ENCODE data around the gene VEZT. TPM values are rescaled to one million over a fixed set of nuclear protein-coding genes. Genes with fewer than 3 reads are reported as not detected.
A peak's percentile ranks its signal among the peaks of the same experiment; 100 is the strongest.
"Not testable (repeated sequence)": the region's sequence is repeated elsewhere in the genome, so short reads cannot be mapped to it uniquely, and the experiment has no call there.

The VEZT gene
- polyA plus RNA-seq, 3 donors: 74.2 to 86.9 (median 82.8) TPM

DNA sequence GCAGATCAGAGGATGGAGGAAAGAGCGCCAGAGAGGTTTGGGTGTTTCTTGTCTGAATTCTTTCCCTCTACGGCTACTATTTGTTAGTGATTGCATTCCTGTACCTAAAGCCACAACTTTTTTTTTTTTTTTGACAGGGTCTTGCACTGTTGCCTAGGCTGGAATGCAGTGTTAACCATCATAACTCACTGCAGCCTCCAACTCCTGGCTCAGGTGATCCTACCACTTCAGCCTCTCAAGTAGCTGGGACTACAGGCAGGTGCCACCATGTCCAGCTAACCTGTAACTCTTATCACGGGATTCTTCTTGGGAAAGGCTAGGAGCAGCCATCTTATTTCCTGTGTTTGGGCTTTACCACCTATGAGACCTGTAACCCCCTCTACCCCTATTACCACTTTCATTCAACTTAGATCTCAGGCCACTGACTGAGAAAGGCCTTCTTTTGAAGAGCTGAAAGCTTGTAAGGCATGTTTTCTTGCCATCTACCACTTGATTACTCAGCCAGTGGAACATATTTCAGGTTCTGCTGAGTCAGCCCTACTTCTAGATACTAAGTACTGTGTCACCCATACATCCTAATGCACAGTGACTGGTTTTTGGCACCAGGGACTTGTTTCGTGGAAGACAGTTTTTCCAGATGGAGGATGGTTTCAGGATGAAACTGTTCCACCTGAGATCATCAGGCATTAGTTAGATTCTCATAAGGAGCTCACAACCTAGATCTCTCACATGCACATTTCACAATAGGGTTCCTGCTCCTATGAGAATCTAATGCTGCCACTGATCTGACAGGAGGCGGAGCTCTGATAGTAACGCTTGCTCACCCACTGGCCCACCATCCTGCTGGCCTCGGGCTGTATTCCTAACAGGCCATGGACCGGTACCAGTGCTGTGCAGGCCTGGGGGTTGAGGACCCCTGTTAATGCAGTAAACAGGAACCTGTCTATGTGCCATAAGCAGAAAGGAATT lies 6.9 kb downstream of the VEZT start:
- DNase-seq (ENCODE audit: low read depth in 3 of 3, low spot score in 2 of 3): no peak

- no peak for DNase-seq (ENCODE audit: low read depth in 3 of 3, low spot score in 2 of 3)
These were observed 8.1 kb downstream of the VEZT start for GRCh38 chr12:95225645-95226212.

- DNase-seq (ENCODE audit: low read depth in 3 of 3, low spot score in 2 of 3): no peak
These were observed 10.3 kb downstream of the VEZT start for GRCh38 chr12:95227818-95228356.

DNA sequence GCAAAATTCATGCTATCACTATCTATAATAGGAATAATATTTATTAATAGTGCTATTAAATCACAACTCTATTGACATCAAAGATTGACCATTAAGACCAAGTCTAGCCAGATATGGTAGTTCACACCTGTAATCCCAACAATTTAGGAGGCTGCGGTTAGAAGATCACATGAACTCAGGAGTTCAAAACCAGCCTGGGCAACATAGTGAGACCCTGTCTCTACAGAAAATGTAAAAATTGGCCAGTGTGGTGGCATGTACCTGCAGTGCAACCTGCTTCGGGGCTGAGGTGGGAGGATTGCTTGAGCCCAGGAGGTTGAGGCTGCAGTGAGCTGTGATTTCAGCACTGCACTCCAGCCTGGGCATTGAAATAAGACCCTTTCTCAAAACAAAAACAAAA lies 11.0 kb downstream of the VEZT start:
- DNase-seq (ENCODE audit: low read depth in 3 of 3, low spot score in 2 of 3): no peak

- DNase-seq (ENCODE audit: low read depth in 3 of 3, low spot score in 2 of 3): no peak
These were observed 12.0 kb downstream of the VEZT start for GRCh38 chr12:95229636-95230035.

GRCh38 chr12:95230313-95230712 lies 12.7 kb downstream of the VEZT start:
- DNase-seq (ENCODE audit: low read depth in 3 of 3, low spot score in 2 of 3): no peak

- DNase-seq (ENCODE audit: low read depth in 3 of 3, low spot score in 2 of 3): no peak
These were observed 13.6 kb downstream of the VEZT start for GRCh38 chr12:95231190-95231589.

DNA sequence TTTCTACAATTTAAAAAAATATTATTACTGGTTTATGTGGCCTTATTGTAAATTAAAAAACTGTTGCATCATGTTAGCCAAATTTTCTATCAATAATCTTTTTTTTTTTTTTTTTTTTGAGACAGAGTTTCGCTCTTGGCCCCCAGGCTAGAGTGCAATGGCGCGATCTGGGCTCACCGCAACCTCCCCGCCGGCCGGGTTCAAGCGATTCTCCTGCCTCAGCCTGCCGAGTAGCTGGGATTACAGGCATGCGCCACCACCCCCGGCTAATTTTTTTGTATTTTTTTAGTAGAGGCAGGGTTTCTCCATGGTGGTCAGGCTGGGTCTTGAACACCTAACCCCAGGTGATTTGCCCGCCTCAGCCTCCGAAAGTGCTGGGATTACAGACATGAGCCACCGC lies 16.6 kb downstream of the VEZT start:
- not testable (repeated sequence) for DNase-seq (ENCODE audit: low read depth in 3 of 3, low spot score in 2 of 3)

- not testable (repeated sequence) for DNase-seq (ENCODE audit: low read depth in 3 of 3, low spot score in 2 of 3)
These were observed 18.0 kb downstream of the VEZT start for GRCh38 chr12:95235621-95236020.

GRCh38 chr12:95237315-95237714 lies 19.7 kb downstream of the VEZT start:
- DNase-seq (ENCODE audit: low read depth in 3 of 3, low spot score in 2 of 3): no peak

DNA sequence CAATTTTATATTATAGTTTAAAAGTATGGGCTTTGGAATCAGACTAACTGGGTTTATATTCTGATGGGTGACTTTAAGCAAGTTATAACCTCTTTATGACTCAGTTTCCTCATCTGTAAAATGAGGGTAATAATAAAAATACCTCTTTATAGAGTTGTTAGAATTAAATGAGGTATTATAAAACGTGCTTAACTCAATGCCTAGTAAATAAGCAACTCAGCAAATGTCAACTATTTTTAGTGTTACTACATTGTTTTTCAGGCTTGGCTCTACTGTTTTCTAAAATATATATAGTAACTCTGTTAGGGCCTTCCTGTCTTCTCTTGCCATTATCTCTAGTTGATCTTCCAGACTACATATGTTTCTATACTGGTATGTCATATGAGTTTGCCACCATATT lies 20.5 kb downstream of the VEZT start:
- no peak for DNase-seq (ENCODE audit: low read depth in 3 of 3, low spot score in 2 of 3)

GRCh38 chr12:95239216-95239615 lies 21.6 kb downstream of the VEZT start:
- no peak for DNase-seq (ENCODE audit: low read depth in 3 of 3, low spot score in 2 of 3)

- not testable (repeated sequence) for DNase-seq (ENCODE audit: low read depth in 3 of 3, low spot score in 2 of 3)
These were observed 22.2 kb downstream of the VEZT start for GRCh38 chr12:95239835-95240234.

GRCh38 chr12:95240556-95240955 lies 22.9 kb downstream of the VEZT start:
- DNase-seq (ENCODE audit: low read depth in 3 of 3, low spot score in 2 of 3): no peak

DNA sequence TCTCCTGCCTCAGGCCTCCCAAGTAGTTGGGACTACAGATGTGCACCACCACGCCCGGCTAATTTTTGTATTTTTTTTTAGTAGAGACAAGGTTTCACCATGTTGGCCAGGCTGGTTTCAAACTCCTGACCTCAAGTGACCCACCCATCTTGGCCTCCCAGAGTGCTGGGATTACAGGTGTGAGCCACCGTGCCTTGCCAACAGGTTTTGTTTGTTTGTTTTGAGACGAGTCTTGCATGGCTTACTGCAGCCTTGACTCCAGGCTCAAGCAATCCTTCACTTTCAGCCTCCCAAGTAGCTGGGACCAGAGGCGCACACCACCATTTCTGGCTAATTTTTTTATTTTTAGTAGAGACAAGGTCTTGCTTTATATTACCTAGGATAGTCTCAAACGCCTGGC lies 23.5 kb downstream of the VEZT start:
- DNase-seq (ENCODE audit: low read depth in 3 of 3, low spot score in 2 of 3): not testable (repeated sequence)

DNA sequence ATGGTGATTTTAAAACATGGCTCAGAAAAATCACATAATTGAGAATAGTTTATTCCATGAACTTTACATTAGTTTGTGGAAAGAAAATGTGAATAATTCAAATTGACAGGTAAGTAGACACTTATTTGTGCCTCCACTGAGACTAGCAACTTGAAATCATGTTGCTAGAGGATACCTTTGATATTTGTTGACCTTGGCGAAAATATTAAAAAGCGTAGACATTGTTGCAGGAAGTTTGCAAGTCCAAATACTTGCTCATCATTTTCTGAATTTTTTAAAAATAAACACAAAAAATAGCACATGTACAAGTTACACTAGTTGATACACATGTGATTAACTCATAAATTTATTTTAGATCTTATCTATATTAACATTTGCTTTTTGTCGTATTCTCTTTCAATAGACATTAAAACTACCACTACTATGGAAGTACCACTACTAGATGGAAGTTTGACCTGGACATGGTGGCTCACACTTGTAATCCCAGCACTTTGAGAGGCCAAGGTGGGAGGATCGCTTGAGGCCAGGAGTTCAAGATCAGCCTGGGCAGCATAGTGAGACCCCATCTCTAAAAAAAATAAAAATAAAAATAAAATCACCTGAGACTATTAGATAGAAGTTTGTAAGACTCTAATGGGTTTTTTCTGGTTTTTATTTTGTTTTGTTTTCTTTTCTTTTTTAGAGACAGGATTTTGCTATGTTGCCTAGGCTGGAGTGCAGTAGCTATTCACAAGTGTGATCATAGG lies 24.3 kb downstream of the VEZT start:
- no peak for DNase-seq (ENCODE audit: low read depth in 3 of 3, low spot score in 2 of 3)

DNA sequence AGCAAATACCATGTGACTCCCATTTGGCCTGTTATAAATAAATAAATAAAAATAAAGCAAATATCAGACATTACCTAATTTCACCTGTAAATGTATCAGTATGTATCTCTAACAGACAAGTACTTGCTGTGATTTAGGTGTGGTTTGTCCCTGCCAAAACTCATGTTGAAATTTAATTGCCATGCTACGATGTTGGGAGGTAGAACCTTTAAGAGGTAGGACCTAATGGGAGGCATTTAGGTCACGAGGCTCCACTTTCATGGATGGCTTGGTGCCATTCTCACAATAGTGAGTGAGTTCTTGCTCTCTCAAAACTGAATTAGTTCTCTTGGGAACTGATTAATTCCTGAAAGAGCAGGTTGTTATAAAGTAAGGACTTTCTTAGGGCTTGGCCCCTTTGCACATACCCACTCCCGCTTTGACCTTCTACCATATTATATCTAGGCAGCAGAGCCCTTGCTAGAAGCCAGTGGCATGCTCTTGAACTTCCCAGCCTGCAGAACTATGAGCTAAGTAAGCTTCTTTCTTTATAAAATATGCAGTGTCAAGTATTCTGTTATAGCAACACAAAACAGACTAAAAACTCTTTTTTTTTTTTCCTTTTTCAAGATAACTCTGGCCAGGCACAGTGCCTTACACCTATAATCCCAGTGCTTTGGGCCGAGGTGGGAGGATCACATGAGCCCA lies 26.0 kb downstream of the VEZT start:
- DNase-seq (ENCODE audit: low read depth in 3 of 3, low spot score in 2 of 3): no peak

DNA sequence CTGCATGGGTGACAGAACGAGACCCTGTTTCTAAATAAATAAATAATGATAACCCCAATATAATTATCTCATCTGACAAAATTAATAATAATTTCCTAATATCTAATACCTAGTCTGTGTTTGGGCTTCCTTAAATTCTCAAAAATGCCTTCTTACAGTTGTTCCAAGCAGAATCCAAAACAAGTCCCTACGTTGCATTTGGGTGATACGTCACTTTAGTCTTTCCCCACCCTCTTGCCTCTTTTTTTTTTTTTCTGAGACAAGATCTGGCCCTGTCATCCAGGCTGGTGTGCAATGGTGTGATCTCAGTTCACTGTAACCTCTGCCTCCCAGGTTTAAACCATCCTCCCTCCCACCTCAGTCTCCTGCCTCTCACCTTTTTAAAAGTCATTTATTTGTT lies 26.7 kb downstream of the VEZT start:
- DNase-seq (ENCODE audit: low read depth in 3 of 3, low spot score in 2 of 3): no peak

GRCh38 chr12:95248095-95248494 lies 30.5 kb downstream of the VEZT start:
- no peak for DNase-seq (ENCODE audit: low read depth in 3 of 3, low spot score in 2 of 3)

DNA sequence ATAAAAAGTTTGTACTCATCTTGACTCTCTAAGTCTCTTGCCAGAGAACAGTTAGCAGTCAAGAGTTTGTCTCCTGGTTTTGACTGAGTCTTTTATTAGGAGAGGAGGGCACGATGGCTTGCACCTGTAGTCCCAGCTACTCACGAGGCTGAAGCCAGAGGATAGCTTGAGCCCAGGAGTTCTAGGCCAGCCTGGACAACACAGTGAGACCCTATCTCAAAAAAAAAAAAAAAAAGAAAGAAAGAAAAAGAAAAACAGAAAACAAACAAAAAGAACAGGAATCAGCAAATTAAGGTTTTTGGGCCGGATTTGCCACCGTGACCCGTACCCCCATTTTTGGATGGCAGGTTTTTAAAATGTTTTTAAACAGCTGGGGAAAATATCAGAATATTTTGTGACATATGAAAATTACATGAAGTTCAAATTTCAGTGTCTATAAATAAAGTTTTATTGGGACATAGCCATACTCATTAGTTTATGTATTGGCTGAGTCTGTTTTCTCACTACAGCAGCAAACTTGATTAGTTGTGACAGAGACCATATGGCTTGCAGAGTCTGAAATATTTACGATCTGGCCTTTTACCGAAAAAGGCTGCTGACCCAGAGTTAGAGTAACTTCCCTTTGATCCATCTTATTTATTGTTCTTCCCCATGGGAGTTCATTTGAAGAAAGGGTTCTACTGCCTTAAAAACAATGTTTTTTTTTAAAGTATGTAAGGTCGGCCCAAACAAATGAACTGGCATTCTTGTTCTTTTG lies 31.2 kb downstream of the VEZT start:
- DNase-seq (ENCODE audit: low read depth in 3 of 3, low spot score in 2 of 3): peak; percentile 60 to 65 (median 65)

Measured in right renal cortex interstitium (tissue), 3 donors.